Measurements from ENCODE around the gene CEP104.

DNA sequence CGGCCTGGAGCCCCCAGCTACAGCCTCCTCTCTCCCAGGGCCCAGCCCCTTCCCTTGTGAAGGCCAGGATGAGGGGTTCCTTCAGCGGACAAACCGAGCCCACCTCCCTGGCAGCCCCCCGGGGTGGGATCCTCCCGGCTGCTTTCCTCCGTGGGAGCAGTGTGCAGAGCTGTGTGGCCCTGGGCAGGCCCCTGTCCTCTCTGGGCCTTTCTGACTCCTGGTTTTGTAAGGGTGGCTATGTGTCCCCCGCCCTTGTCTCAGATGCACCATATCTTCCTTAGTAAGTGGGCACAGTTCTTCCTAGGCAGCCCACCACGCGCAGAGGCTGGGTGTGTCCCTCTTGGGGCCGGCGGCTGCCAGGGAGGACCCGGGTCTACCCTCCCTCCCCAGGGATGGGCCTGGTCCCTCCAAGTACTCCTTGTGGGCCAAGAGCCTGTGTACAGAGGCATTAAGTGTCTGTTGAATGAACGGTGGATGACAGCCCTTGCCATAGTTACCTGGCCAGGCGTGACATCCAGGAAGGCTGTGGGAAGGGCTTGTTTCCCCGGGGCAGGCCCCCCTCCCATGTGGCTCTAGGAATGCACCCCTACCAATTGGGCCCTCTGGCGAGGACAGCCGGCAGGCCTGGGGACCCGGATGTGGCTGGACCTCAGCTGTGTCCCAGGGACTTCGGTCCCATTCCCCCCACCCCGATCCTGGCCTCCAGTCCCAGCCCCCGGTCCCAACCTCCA lies 80.6 kb downstream of the CEP104 start:
- TF ChIP-seq, protein P1, sequence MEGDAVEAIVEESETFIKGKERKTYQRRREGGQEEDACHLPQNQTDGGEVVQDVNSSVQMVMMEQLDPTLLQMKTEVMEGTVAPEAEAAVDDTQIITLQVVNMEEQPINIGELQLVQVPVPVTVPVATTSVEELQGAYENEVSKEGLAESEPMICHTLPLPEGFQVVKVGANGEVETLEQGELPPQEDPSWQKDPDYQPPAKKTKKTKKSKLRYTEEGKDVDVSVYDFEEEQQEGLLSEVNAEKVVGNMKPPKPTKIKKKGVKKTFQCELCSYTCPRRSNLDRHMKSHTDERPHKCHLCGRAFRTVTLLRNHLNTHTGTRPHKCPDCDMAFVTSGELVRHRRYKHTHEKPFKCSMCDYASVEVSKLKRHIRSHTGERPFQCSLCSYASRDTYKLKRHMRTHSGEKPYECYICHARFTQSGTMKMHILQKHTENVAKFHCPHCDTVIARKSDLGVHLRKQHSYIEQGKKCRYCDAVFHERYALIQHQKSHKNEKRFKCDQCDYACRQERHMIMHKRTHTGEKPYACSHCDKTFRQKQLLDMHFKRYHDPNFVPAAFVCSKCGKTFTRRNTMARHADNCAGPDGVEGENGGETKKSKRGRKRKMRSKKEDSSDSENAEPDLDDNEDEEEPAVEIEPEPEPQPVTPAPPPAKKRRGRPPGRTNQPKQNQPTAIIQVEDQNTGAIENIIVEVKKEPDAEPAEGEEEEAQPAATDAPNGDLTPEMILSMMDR (conservative IDR thresholded peaks at IDR 0.05): no peak
- no peak for TF ChIP-seq EZH2 (IDR thresholded peaks at IDR 0.05; ENCODE audit: low read depth)

Data from PC-9 (cell line).